CD14-positive monocyte (primary cell): ENCODE data around the gene TRDN. TPM values are rescaled to one million over a fixed set of nuclear protein-coding genes. Genes with fewer than 3 reads are reported as not detected.

Source experiments
- DNase-seq, 3 donors: peaks; one replicate each; pipeline ENCODE4 v3.0.0-alpha.2; 2011 to 2022
- H2AFZ ChIP-seq: 2 replicates; pipeline ENCODE4 v1.6.0; 2012; ENCODE audit warnings: mild to moderate bottlenecking, low read depth, low read length, inconsistent platforms; ENCODE audit not compliant: insufficient read depth, poor library complexity, severe bottlenecking
- H3K27ac ChIP-seq, 2 donors: 1 replicate in 1 of 2; 2 replicates in 1 of 2; pipeline ENCODE4 v1.5.1; 2012 to 2013; ENCODE audit warnings: low read length in 2 of 2, control low read depth in 1 of 2, inconsistent platforms in 1 of 2, low read depth in 1 of 2, mild to moderate bottlenecking in 1 of 2
- H3K27me3 ChIP-seq, 2 donors: one replicate each; pipeline versions ENCODE4 v1.6.0 to v1.6.1; 2011 to 2013; ENCODE audit warnings: low read length in 2 of 2; ENCODE audit not compliant: control insufficient read depth in 2 of 2, insufficient read depth in 2 of 2
- H3K36me3 ChIP-seq, 2 donors: replicated peaks in 1 of 2; 1 replicate in 1 of 2; 2 replicates in 1 of 2; pipeline versions ENCODE4 v1.5.1 to v1.6.1; 2012 to 2013; ENCODE audit warnings: low read length in 2 of 2, control low read depth in 1 of 2, inconsistent platforms in 1 of 2, mild to moderate bottlenecking in 1 of 2; ENCODE audit not compliant: insufficient read depth in 2 of 2, control insufficient read depth in 1 of 2
- H3K4me1 ChIP-seq, 2 donors: 1 replicate in 1 of 2; 2 replicates in 1 of 2; pipeline versions ENCODE4 v1.5.1 to v1.6.1; 2012 to 2013; ENCODE audit warnings: low read length in 2 of 2, control low read depth in 1 of 2, inconsistent platforms in 1 of 2, mild to moderate bottlenecking in 1 of 2, moderate library complexity in 1 of 2; ENCODE audit not compliant: insufficient read depth in 2 of 2, control insufficient read depth in 1 of 2
- H3K4me2 ChIP-seq: replicated peaks from 2 replicates; pipeline ENCODE3; 2012; ENCODE audit warnings: low read length, moderate library complexity, mild to moderate bottlenecking; ENCODE audit not compliant: poor library complexity, severe bottlenecking; ENCODE audit errors: extremely low read depth
- H3K4me3 ChIP-seq, 3 experiments: fragments of 200-600 bp in 1 of 3; sonication (generic) in 1 of 3; replicated peaks in 1 of 3; 1 replicate in 2 of 3; 2 replicates in 1 of 3; pipeline ENCODE4 v1.5.1; 2011 to 2013; ENCODE audit warnings: low read length in 3 of 3, mild to moderate bottlenecking in 3 of 3, control low read depth in 2 of 3, low read depth in 2 of 3, inconsistent platforms in 1 of 3, moderate library complexity in 1 of 3
- H3K79me2 ChIP-seq: 2 replicates; pipeline ENCODE4 v1.6.0; 2012; ENCODE audit warnings: mild to moderate bottlenecking, control low read depth, inconsistent platforms, low read length, moderate library complexity; ENCODE audit not compliant: insufficient read depth
- H3K9ac ChIP-seq: 2 replicates; pipeline ENCODE4 v1.6.0; 2017; ENCODE audit warnings: low read length, mild to moderate bottlenecking; ENCODE audit not compliant: insufficient read depth, poor library complexity, severe bottlenecking
- H3K9me3 ChIP-seq, 2 donors: replicated peaks in 1 of 2; 1 replicate in 1 of 2; 2 replicates in 1 of 2; pipeline versions ENCODE4 v1.5.1 to v1.6.1; 2012 to 2013; ENCODE audit warnings: low read length in 2 of 2, control low read depth in 1 of 2; ENCODE audit not compliant: control insufficient read depth in 1 of 2, insufficient read depth in 1 of 2
- H4K20me1 ChIP-seq: 2 replicates; pipeline ENCODE4 v1.6.0; 2012; ENCODE audit warnings: mild to moderate bottlenecking, low read length, control low read depth, moderate library complexity; ENCODE audit not compliant: insufficient read depth
- H3K27ac Mint-ChIP-seq, 7 donors: one replicate each; pipeline ENCODE4 v1.8.0; 2020; ENCODE audit warnings: mild to moderate bottlenecking in 7 of 7, mixed read lengths in 7 of 7, moderate library complexity in 6 of 7, inconsistent platforms in 2 of 7
- H3K27me3 Mint-ChIP-seq, 3 donors: one replicate each; pipeline ENCODE4 v1.8.0; 2021 to 2022; ENCODE audit warnings: low read depth in 3 of 3, mild to moderate bottlenecking in 3 of 3, mixed read lengths in 3 of 3, moderate library complexity in 3 of 3, inconsistent platforms in 1 of 3
- H3K36me3 Mint-ChIP-seq, 2 donors: one replicate each; pipeline ENCODE4 v1.8.0; 2020; ENCODE audit warnings: mixed read lengths in 2 of 2, inconsistent platforms in 1 of 2, mild to moderate bottlenecking in 1 of 2
- H3K4me1 Mint-ChIP-seq: one replicate; pipeline ENCODE4 v1.8.0; 2020; ENCODE audit warnings: mild to moderate bottlenecking, mixed read lengths
- H3K4me3 Mint-ChIP-seq, 2 donors: one replicate each; pipeline ENCODE4 v1.8.0; 2020; ENCODE audit warnings: mild to moderate bottlenecking in 2 of 2, mixed read lengths in 2 of 2, moderate library complexity in 1 of 2
- H3K9me3 Mint-ChIP-seq, 7 donors: one replicate each; pipeline ENCODE4 v1.8.0; 2020 to 2022; ENCODE audit warnings: mixed read lengths in 7 of 7, mild to moderate bottlenecking in 6 of 7, moderate library complexity in 6 of 7, inconsistent platforms in 2 of 7
- WGBS: methylation state at CpG from one replicate; pipeline ENCODE4 v1.1.5; 2013; ENCODE audit warnings: missing lambda C conversion rate; ENCODE audit not compliant: insufficient coverage; 5-methylcytosine and 5-hydroxymethylcytosine counted together
- intact Hi-C, 2 donors: fragments of 100-400 bp; cut with micrococcal nuclease; formaldehyde crosslinking; loops; one replicate each; pipeline versions ENCODE4 v1.15.0 to v1.15.1; 2023
- polyA plus RNA-seq, 3 donors: library from polyadenylated mRNA; depleted of rRNA in 1 of 3; unstranded in 2 of 3; stranded (reverse) in 1 of 3; fragments of 300-500 nt in 2 of 3; fragments of >200 nt in 1 of 3; fragmentation: Illumina TruSeq in 2 of 3; gene quantifications; 1 replicate in 2 of 3; 2 replicates in 1 of 3; pipeline ENCODE4 v1.2.3, GENCODE V29; 2012 to 2021
- TF ChIP-seq, protein P1 (sequence below): fragments of 200-600 bp; IDR thresholded peaks from one replicate; pipeline ENCODE4 v1.8.0; 2022; ENCODE audit warnings: antibody characterized with exemption, mild to moderate bottlenecking

The TRDN gene
- polyA plus RNA-seq, 3 donors, result not detected

DNA sequence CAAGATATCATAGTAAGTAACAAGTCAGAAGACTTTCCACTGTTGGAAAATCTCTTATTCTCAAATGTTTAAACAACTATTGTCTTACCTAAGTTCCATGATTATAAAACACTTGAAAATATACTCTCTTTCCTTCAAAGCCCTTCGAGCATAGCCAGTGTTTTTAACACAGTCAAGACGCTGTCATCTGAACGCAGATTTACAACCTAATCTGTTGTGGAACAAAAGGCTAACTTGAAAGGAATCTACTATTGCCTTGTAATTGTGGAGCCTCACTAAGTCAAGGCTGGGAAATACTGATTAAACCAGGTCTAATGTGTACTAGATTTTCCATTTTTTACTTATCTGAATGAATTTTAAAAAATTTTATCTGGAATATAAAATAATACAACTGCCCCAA lies 205.8 kb downstream of the TRDN start:
- no CpG with 5 or more reads among the region's 3 CpGs for WGBS
- no peaks in the 10 kb centered on the region for H3K27me3 ChIP-seq
- H3K9ac ChIP-seq, result no peak overlapping the region
- Mint-ChIP-seq H3K27ac (no peak overlapping the region), H3K9me3 (no peaks in the 10 kb centered on the region), H3K27me3 (peaks cover 0 to 2% (median 0%) of the 10 kb centered on the region in 3 donors), H3K4me3 (no peak overlapping the region), H3K36me3 (no peaks in the 10 kb centered on the region), H3K4me1 (no peaks in the 10 kb centered on the region)
- no peaks in the 10 kb centered on the region for H3K9me3 ChIP-seq
- H3K79me2 ChIP-seq, result no peaks in the 10 kb centered on the region
- intact Hi-C loops, result no loop called here
- H3K4me1 ChIP-seq, result no peaks in the 10 kb centered on the region
- no peaks in the 10 kb centered on the region for H3K36me3 ChIP-seq
- H3K4me2 ChIP-seq, result no peak overlapping the region
- TF ChIP-seq, protein P1, sequence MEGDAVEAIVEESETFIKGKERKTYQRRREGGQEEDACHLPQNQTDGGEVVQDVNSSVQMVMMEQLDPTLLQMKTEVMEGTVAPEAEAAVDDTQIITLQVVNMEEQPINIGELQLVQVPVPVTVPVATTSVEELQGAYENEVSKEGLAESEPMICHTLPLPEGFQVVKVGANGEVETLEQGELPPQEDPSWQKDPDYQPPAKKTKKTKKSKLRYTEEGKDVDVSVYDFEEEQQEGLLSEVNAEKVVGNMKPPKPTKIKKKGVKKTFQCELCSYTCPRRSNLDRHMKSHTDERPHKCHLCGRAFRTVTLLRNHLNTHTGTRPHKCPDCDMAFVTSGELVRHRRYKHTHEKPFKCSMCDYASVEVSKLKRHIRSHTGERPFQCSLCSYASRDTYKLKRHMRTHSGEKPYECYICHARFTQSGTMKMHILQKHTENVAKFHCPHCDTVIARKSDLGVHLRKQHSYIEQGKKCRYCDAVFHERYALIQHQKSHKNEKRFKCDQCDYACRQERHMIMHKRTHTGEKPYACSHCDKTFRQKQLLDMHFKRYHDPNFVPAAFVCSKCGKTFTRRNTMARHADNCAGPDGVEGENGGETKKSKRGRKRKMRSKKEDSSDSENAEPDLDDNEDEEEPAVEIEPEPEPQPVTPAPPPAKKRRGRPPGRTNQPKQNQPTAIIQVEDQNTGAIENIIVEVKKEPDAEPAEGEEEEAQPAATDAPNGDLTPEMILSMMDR, result no peak
- no peak overlapping the region for H2AFZ ChIP-seq
- no peak overlapping the region for H3K4me3 ChIP-seq
- no peak overlapping the region for H3K27ac ChIP-seq
- H4K20me1 ChIP-seq, result no peaks in the 10 kb centered on the region
- no peak for DNase-seq

DNA sequence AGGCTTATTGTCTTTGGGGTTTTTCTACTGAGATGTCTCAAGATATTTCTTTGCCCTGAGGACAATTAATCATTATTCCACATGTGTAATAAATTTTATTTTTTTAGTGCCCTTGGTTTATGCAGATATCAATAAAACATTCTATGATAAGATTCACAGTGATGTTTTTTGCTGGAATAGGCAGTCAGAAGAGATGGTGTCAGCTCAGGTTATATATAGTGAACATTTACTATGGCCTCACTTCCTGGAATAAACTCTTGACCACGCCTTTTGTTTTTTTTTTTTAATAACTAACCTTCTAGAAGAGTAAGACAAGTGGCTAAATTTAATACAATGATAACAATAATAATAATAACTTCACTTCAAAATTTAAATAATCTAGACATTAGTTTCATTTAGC lies 209.7 kb downstream of the TRDN start:
- Histone ChIP-seq H3K27ac (no peak overlapping the region), H3K9ac (no peak overlapping the region), H3K36me3 (no peaks in the 10 kb centered on the region), H2AFZ (no peak overlapping the region), H3K79me2 (no peaks in the 10 kb centered on the region), H3K27me3 (no peaks in the 10 kb centered on the region), H3K4me1 (no peaks in the 10 kb centered on the region), H3K4me2 (no peak overlapping the region), H3K4me3 (no peak overlapping the region), H4K20me1 (no peaks in the 10 kb centered on the region), H3K9me3 (no peaks in the 10 kb centered on the region)
- Mint-ChIP-seq H3K27me3 (no peaks in the 10 kb centered on the region), H3K9me3 (no peaks in the 10 kb centered on the region), H3K4me1 (no peaks in the 10 kb centered on the region), H3K36me3 (no peaks in the 10 kb centered on the region), H3K27ac (no peak overlapping the region), H3K4me3 (no peak overlapping the region)
- intact Hi-C loops, result no loop called here
- TF ChIP-seq, protein P1, result no peak
- WGBS, result no CpG with 5 or more reads among the region's 1 CpG
- DNase-seq, result no peak
